Measurements from ENCODE around the gene DNASE1L1. TPM values are rescaled to one million over a fixed set of nuclear protein-coding genes. Genes with fewer than 3 reads are reported as not detected.

The DNASE1L1 gene
- polyA plus RNA-seq, 1 of the 3 experiments (the other 2 are of a cell fraction), result 18.2 TPM

- H3K9ac ChIP-seq, result peak overlapping the region; percentile 39; the same call in 1 of the 2 replicates
- no peak for DNase-seq
- peak overlapping the region; percentile 9 to 58; a peak in 1 of 4 replicates for H3K27ac ChIP-seq (ENCODE audit: low read depth in 2 of 2, low read length in 1 of 2)
- 58% methylated on average over 20 of the region's 23 CpGs for WGBS (ENCODE audit: low lambda C conversion rate)
- ChIA-PET CTCF (interaction anchor here (0.7 to 1.8 kb wide), 4 partner anchors 10 to 405 kb away, joined by 3 to 6 read pairs (median 5); no protein-coding TSS in a partner anchor), POLR2A (interaction anchor here (0.7 to 1.7 kb wide), 3 partner anchors 11 to 495 kb away, joined by 3 to 5 read pairs (median 3); partner anchors contain the start of gene RPL10)
- peaks cover 56% of the 10 kb centered on the region for H3K79me2 ChIP-seq (ENCODE audit: insufficient read depth)
- H3K9me2 ChIP-seq, result no peaks in the 10 kb centered on the region
- H3K4me2 ChIP-seq, result peak overlapping the region; percentile 81
- peak overlapping the region; percentile 51 to 57 for H3K4me3 ChIP-seq (ENCODE audit: low read depth in 2 of 2, low read length in 1 of 2)
- no peaks in the 10 kb centered on the region for H3K36me3 ChIP-seq (replicated peaks in 1 of 2; ENCODE audit: control insufficient read depth in 1 of 2, insufficient read depth in 2 of 2, low read length in 1 of 2)
- H2AFZ ChIP-seq (ENCODE audit: low read depth), result no peak overlapping the region
- H3K9me3 ChIP-seq, result no peaks in the 10 kb centered on the region
- no peaks in the 10 kb centered on the region for H3K27me3 ChIP-seq (ENCODE audit: insufficient read depth)
- peak; percentile 37 for TF ChIP-seq CTCF (IDR thresholded peaks at IDR 0.05)
- no peak for TF ChIP-seq MAX (IDR thresholded peaks at IDR 0.05; ENCODE audit: low read depth)
- TF ChIP-seq MEF2A (IDR thresholded peaks at IDR 0.05; ENCODE audit: borderline replicate concordance, low read depth), result no peak
- no peak for TF ChIP-seq SIN3A (IDR thresholded peaks at IDR 0.05; ENCODE audit: borderline replicate concordance, low read depth, low read length)
- no peak for TF ChIP-seq TAF1 (IDR thresholded peaks at IDR 0.05; ENCODE audit: borderline replicate concordance, low read depth, low read length)
- H4K20me1 ChIP-seq (ENCODE audit: insufficient read depth), result peaks cover under 1% of the 10 kb centered on the region; the same call in 1 of the 2 replicates
- peaks cover 13% of the 10 kb centered on the region for H3F3A ChIP-seq (replicated peaks; ENCODE audit: insufficient read depth)
- peaks cover under 1 to 10% of the 10 kb centered on the region in 2 experiments; a peak in 2 of 4 replicates for H3K4me1 ChIP-seq (ENCODE audit: control insufficient read depth in 1 of 2, insufficient read depth in 2 of 2, low read depth in 1 of 2, low read length in 1 of 2)
Measured at GRCh38 chrX:154373340-154374306, 35.4 kb downstream of the DNASE1L1 start.

GRCh38 chrX:154372612-154373022, 36.4 kb downstream of the DNASE1L1 start:
- H3K4me2 ChIP-seq, result 0 out of 2 replicates have a peak overlapping the region, but pooled peaks have one; percentile 57
- H3F3A ChIP-seq (replicated peaks; ENCODE audit: insufficient read depth), result peaks cover 13% of the 10 kb centered on the region
- no peak overlapping the region for H2AFZ ChIP-seq (ENCODE audit: low read depth)
- H3K27me3 ChIP-seq (ENCODE audit: insufficient read depth), result no peaks in the 10 kb centered on the region
- peaks cover 11 to 16% of the 10 kb centered on the region in 2 experiments; a peak in 2 of 4 replicates for H3K4me1 ChIP-seq (ENCODE audit: control insufficient read depth in 1 of 2, insufficient read depth in 2 of 2, low read depth in 1 of 2, low read length in 1 of 2)
- no peak for DNase-seq
- WGBS (ENCODE audit: low lambda C conversion rate), result 47% methylated on average over 5 of the region's 5 CpGs
- CTCF ChIA-PET, result interaction anchor here (0.7 to 1.5 kb wide), 2 partner anchors 162 to 404 kb away, joined by 3 to 6 read pairs; no protein-coding TSS in a partner anchor
- H4K20me1 ChIP-seq (ENCODE audit: insufficient read depth), result peaks cover 11% of the 10 kb centered on the region
- POLR2A ChIA-PET, result interaction anchor here (0.7 kb wide), 1 partner anchor 494 kb away, joined by 3 read pairs; no protein-coding TSS in a partner anchor
- no peak overlapping the region for H3K4me3 ChIP-seq (ENCODE audit: low read depth in 2 of 2, low read length in 1 of 2)
- no peaks in the 10 kb centered on the region for H3K9me3 ChIP-seq
- peaks cover 0 to under 1% of the 10 kb centered on the region in 2 experiments for H3K36me3 ChIP-seq (replicated peaks in 1 of 2; ENCODE audit: control insufficient read depth in 1 of 2, insufficient read depth in 2 of 2, low read length in 1 of 2)
- no peaks in the 10 kb centered on the region for H3K9me2 ChIP-seq
- H3K79me2 ChIP-seq (ENCODE audit: insufficient read depth), result peaks cover 66% of the 10 kb centered on the region
- no peak overlapping the region for H3K9ac ChIP-seq
- no peak overlapping the region for H3K27ac ChIP-seq (ENCODE audit: low read depth in 2 of 2, low read length in 1 of 2)
- TF ChIP-seq REST (IDR thresholded peaks at IDR 0.05; ENCODE audit: low read depth, low read length) (no peak), GATA2 (CRISPR knock-in tag; IDR thresholded peaks at IDR 0.05) (no peak), RFX5 (IDR thresholded peaks at IDR 0.05; ENCODE audit: low read length) (no peak), RCOR1 (IDR thresholded peaks at IDR 0.05; ENCODE audit: low read length) (no peak), FOXJ3 (CRISPR knock-in tag; IDR thresholded peaks at IDR 0.05) (no peak), YY1 (IDR thresholded peaks at IDR 0.05; ENCODE audit: low read depth) (no peak), POLR2AphosphoS5 (IDR thresholded peaks at IDR 0.05; ENCODE audit: low read depth, low read length) (no peak), IRF3 (IDR thresholded peaks at IDR 0.05; ENCODE audit: low read depth, low read length) (no peak), GABPA (IDR thresholded peaks at IDR 0.05; ENCODE audit: low read depth) (no peak), TEAD4 (IDR thresholded peaks at IDR 0.05; ENCODE audit: borderline replicate concordance, insufficient read depth) (no peak), MAX (IDR thresholded peaks at IDR 0.05; ENCODE audit: low read depth) (no peak), FOXM1 (IDR thresholded peaks at IDR 0.05; ENCODE audit: low read depth) (no peak), NRF1 (IDR thresholded peaks at IDR 0.05; ENCODE audit: low read depth, low read length) (no peak)

Data from SK-N-SH (cell line).